ENCODE measurements around the gene KRTAP19-3. TPM values are rescaled to one million over a fixed set of nuclear protein-coding genes. Genes with fewer than 3 reads are reported as not detected.

The KRTAP19-3 gene
- total RNA-seq, 1 donor from 2014 or later = not detected

DNA sequence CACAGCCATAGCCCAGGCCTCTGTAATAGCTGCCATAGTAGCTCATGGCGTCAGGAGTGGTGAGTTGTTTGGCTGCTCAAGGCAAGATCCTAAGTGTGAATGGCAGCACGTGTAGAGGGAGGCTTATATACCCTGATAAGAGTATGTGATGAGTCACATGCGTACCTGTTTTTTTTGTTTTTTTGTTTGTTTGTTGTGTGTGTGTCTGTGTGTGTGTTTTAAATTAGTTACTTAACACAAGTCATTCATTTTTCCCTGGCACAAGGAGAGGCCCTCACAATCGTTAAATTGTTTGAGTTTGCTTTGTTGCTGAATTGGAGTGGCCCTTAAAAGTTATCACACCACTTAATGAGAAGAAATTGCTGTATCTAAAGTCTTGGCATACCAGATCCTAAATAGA, 5.3 kb upstream of the KRTAP19-3 start, which contains the start of gene KRTAP19-4:
Gene KRTAP19-4, minus strand, starts transcription at position 101 of the 400 bp plus-strand sequence. Its CDS starts 55 bp downstream, at position 46.
- no peak for DNase-seq (ENCODE audit: extremely low spot score, unreplicated experiment)
- no peak for TF ChIP-seq CTCF (IDR thresholded peaks at IDR 0.05)
- no peak within 1 kb of the TSS for H3K4me3 Mint-ChIP-seq (ENCODE audit: unreplicated experiment)
- no peaks in the 10 kb centered on the region for H3K36me3 Mint-ChIP-seq (ENCODE audit: unreplicated experiment)
- H3K27ac Mint-ChIP-seq (ENCODE audit: unreplicated experiment) = no peak within 1 kb of the TSS
- no peaks in the 10 kb centered on the region for H3K27me3 Mint-ChIP-seq (ENCODE audit: unreplicated experiment)
- H3K4me1 Mint-ChIP-seq (ENCODE audit: unreplicated experiment) = no peaks in the 10 kb centered on the region
- no peaks in the 10 kb centered on the region for H3K9me3 Mint-ChIP-seq (ENCODE audit: unreplicated experiment)

DNA sequence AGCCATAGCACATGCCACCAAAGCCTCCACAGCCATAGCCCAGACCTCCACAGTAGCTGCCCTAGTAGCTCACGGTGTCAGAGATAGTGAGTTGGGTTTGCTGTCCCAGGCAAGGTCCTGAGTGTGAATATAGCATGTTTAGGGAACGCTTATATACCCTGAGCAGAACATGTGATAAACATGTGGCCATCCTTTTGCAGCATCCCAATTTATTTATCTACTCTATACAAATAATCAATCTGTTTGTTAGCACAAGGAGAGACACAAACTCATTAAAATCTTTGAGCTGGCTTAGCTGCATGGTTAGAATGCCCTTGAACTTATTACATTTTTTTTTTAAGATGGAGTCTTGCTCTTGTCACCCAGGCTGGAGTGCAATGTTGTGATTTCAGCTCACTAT, 4.5 kb downstream of the KRTAP19-3 start, which contains the start of gene KRTAP19-2:
Gene KRTAP19-2, minus strand, starts transcription at position 101 of the 400 bp plus-strand sequence. Its CDS starts 88 bp downstream, at position 13.
- DNase-seq (ENCODE audit: extremely low spot score, unreplicated experiment) = no peak
- no peak for TF ChIP-seq CTCF (IDR thresholded peaks at IDR 0.05)
- no peak within 1 kb of the TSS for H3K4me3 Mint-ChIP-seq (ENCODE audit: unreplicated experiment)
- peaks cover 4% of the 10 kb centered on the region for H3K9me3 Mint-ChIP-seq (ENCODE audit: unreplicated experiment)
- H3K36me3 Mint-ChIP-seq (ENCODE audit: unreplicated experiment) = no peaks in the 10 kb centered on the region
- no peaks in the 10 kb centered on the region for H3K27me3 Mint-ChIP-seq (ENCODE audit: unreplicated experiment)
- no peaks in the 10 kb centered on the region for H3K4me1 Mint-ChIP-seq (ENCODE audit: unreplicated experiment)
- H3K27ac Mint-ChIP-seq (ENCODE audit: unreplicated experiment) = no peak within 1 kb of the TSS

DNA sequence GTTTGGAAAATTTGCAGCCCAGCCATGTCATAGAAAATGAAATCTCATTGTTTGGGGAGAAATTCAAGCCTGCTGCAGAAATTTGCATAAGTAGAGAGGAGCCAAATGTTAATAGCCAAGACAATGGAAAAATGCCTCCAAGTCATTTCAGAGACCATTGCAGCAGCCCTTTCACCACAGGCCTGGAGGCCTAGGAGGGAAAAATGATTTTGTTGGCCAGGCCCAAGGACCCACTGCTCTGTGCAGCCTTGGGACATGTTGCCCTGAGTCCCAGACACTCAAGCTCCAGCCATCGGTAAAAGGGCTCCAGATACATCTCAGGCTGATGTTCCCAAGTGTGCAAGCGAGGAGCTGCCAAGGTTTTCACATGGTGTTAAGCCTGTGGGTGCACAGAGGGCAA, 5.6 kb downstream of the KRTAP19-3 start:
- no peaks in the 10 kb centered on the region for H3K9me3 Mint-ChIP-seq (ENCODE audit: unreplicated experiment)
- no peak for TF ChIP-seq CTCF (IDR thresholded peaks at IDR 0.05)
- no peaks in the 10 kb centered on the region for H3K27me3 Mint-ChIP-seq (ENCODE audit: unreplicated experiment)
- no peaks in the 10 kb centered on the region for H3K4me1 Mint-ChIP-seq (ENCODE audit: unreplicated experiment)
- H3K27ac Mint-ChIP-seq (ENCODE audit: unreplicated experiment) = no peak overlapping the region
- DNase-seq (ENCODE audit: extremely low spot score, unreplicated experiment) = no peak
- no peak overlapping the region for H3K4me3 Mint-ChIP-seq (ENCODE audit: unreplicated experiment)
- H3K36me3 Mint-ChIP-seq (ENCODE audit: unreplicated experiment) = no peaks in the 10 kb centered on the region

GRCh38 chr21:30482130-30482529, 9.7 kb downstream of the KRTAP19-3 start:
- no peak for TF ChIP-seq CTCF (IDR thresholded peaks at IDR 0.05)
- no peak for DNase-seq (ENCODE audit: extremely low spot score, unreplicated experiment)
- Mint-ChIP-seq H3K4me1 (ENCODE audit: unreplicated experiment) (no peaks in the 10 kb centered on the region), H3K9me3 (ENCODE audit: unreplicated experiment) (no peaks in the 10 kb centered on the region), H3K4me3 (ENCODE audit: unreplicated experiment) (no peak overlapping the region), H3K36me3 (ENCODE audit: unreplicated experiment) (no peaks in the 10 kb centered on the region), H3K27me3 (ENCODE audit: unreplicated experiment) (no peaks in the 10 kb centered on the region), H3K27ac (ENCODE audit: unreplicated experiment) (no peak overlapping the region)

- Mint-ChIP-seq H3K36me3 (ENCODE audit: unreplicated experiment) (no peaks in the 10 kb centered on the region), H3K27me3 (ENCODE audit: unreplicated experiment) (peaks cover 3% of the 10 kb centered on the region), H3K9me3 (ENCODE audit: unreplicated experiment) (no peaks in the 10 kb centered on the region), H3K4me3 (ENCODE audit: unreplicated experiment) (no peak within 1 kb of the TSS), H3K4me1 (ENCODE audit: unreplicated experiment) (no peaks in the 10 kb centered on the region), H3K27ac (ENCODE audit: unreplicated experiment) (no peak within 1 kb of the TSS)
- TF ChIP-seq CTCF (IDR thresholded peaks at IDR 0.05) = no peak
- DNase-seq (ENCODE audit: extremely low spot score, unreplicated experiment) = no peak
Observed at GRCh38 chr21:30480145-30480544, 11.7 kb downstream of the KRTAP19-3 start, which contains the start of gene KRTAP19-1. KRTAP19-1 (minus strand) TSS chr21:30480367; CDS start chr21:30480317, 50 bp downstream.
